Renal cortical epithelial cell (primary cell): ENCODE results near the gene CACNA1C. TPM values are rescaled to one million over a fixed set of nuclear protein-coding genes. Genes with fewer than 3 reads are reported as not detected.

ENCODE experiments used
- DNase-seq: peaks from one replicate; pipeline ENCODE4 v3.0.0-alpha.2; 2011; ENCODE audit warnings: low read depth
- total RNA-seq: library from RNA; depleted of rRNA; stranded (reverse); fragments of >200 nt; gene quantifications from 2 replicates; pipeline ENCODE4 v1.2.3, GENCODE V29; 2014

The CACNA1C gene
- total RNA-seq, 1 donor from 2014 or later, result 0.05 TPM

DNA sequence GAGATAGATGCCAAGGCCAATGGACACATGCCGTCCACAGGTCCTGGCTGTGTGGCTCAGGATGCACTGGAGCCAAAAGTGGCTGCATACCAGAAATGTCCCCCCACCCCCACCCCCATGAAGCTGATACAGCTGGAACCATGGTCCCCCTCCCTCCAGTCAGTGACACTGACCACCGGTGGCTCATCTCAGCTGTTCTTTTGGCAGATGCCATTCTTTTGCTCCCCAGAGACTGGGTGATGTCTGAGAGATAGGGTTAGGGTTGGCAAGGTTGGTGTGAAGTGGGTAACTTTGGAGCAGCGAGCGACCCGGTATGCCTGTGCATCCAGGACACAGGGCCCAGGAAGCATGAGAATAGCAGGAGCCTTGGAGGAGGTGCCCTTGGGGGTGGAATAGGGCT, 285.6 kb downstream of the CACNA1C start:
- no peak for DNase-seq

DNA sequence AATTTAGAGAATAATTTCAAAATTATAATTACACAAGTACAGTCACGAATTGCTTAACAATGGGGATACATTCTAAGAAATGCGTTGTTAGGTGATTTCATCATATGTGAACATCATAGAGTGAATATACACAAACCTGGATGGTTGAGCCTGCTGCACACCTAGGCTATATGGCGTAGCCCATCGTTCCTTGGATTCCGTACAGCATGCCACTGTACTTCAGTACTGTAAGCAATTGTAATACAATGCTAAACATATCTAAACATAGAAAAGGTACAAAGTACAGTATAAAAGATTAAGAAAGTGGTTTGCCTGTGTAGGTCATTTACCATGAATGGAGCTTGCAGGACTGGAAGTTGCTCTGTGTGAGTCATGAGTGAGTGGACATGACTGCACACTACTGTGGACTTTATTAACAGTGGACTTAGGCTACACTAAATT, 286.2 kb downstream of the CACNA1C start:
- peak; percentile 83 for DNase-seq

DNA sequence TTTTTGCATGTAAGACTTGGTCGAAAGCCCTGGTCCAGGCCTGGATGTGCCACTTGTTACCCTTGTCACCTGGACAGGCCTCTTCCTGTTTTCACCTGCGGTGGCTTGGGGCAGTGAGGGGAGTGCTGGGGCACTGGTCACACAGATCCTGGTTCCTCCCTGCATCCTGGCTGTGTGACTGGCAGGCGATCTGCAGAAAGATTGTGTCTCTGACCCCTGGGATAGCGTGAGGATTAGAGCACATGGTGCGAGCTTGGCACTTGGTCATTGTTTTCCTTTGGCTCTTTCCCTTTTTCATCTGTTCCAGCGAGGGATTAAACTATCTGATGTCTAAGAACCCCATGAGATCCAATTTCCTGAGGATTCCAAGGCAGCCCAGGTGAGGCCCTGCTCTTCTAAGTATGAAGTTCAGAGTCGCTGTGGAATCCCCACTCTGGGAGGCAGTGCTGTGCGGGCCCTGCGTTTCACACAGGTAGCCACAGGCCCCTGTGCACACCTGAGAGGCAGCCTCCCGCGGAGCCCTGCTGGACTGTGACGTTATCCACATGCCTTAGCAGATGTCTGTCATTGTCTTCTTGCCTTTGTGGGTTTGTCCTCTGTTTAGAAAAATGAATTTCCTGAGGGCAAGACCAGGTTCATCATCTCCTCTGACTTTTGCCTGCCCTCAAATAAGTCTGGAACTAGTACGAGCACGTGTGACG, 288.4 kb downstream of the CACNA1C start:
- DNase-seq, result no peak

DNA sequence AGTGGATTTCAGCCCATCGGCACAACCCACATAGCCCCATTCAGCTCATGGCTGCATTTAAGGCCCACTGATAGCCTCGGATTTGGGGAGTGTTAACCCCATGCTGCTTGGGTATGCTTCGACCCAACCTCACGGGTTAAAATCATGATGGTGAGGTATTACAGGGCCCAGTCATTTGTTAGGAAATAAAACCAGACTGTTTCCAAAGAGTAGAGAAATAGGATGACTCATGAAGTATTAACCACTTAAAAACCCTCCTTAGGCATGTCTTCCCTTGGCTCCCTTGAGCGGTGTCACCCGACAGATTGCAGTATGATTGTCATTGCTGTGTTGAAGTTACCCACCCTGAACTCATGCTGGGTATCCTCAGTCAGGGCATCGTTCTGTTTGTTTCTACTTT, 289.1 kb downstream of the CACNA1C start:
- DNase-seq, result peak; percentile 80

DNA sequence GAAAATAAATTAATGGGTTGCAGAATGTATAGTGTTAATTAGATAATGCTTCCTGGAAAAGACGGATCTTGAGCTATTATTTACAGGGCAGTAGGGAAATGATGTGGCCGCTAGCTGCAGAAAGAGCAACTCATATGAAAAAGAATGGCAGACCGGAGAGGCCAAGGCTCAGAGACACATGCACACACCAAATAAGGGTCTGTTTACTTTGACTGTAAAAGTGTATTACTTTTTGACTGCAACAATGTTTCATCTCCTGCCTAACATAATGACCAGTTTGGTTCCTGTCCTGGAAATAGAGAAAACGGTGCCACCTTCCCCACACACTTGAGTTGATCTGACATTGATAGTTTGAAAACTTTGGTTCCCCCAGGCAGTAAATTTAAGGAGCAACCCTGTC, 290.9 kb downstream of the CACNA1C start:
- DNase-seq, result no peak

DNA sequence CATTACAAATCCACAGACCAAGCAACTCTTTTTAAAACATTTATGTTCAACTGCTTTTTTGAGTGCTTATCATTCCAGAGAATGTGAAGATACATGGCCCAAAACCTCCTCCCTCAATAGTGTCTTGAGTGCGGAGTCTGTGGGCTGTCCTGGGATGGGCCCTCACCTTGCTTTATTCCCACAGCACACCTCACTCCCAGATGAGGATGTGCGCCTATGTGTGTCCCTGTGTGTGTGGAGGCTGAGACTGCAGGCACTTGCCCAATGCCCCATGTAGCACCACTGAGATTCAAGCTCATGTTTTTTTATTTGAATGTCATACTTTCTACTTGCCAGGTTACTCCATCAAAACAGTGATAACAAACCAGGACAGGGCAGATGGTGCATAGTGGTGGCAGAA, 291.7 kb downstream of the CACNA1C start:
- DNase-seq, result no peak

DNA sequence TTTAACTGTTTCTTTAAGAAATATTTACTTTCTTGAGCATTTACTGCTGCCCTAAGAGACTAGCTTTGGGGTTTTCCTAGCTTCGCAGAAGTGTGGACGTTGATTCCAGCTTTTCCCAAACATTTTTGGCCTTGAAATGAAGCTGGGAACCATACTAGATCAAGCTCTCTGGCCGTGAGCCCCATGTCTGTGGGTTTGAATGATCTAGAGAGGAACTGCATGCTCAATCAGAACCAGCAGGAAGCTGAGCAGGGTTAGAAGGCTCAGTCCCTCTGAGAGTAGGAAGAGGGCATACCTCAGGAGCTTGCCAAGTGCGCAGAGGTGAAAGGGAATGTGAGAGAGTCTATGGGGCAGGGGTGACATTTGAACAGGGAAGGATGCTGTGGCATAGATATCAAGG, 292.1 kb downstream of the CACNA1C start:
- DNase-seq, result no peak

DNA sequence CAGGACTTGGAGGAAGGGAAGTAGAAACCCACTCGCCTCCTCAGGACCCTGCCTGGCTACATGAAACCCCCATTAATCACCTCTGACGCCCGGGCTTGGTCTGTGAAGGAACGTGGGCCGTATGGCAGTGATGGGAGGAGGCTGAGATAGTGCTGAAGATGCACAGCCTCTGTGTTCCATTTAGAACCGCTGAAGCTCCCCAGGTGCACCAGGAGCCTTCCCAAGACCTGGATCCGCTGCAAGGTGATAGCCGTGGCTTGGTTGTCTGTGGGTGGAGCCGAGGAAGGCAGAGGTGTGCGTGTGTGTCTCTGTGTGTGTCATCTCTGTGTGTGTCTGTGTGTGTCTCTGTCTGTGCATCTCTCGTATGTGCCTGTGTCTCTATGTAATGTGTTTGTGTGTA, 293.1 kb downstream of the CACNA1C start:
- no peak for DNase-seq

DNA sequence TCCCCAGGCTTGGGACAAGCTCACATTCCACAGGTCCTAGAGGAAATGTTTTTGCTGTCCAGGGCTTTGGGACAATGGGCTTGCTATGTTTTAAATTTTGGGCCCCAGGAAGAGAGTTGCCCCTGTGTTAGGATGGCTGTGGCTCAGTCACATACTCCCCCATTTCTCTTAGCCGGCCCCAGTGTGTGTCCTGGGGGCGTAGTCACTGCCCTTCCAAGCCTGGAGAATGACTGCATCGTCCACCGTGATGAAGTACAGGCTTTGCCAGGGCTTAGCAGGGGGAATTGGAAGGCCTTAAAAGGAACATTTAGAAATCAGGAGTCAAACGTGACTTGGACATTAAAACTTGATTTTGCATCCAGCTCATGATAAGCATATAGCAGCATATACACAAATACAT, 293.6 kb downstream of the CACNA1C start:
- no peak for DNase-seq

DNA sequence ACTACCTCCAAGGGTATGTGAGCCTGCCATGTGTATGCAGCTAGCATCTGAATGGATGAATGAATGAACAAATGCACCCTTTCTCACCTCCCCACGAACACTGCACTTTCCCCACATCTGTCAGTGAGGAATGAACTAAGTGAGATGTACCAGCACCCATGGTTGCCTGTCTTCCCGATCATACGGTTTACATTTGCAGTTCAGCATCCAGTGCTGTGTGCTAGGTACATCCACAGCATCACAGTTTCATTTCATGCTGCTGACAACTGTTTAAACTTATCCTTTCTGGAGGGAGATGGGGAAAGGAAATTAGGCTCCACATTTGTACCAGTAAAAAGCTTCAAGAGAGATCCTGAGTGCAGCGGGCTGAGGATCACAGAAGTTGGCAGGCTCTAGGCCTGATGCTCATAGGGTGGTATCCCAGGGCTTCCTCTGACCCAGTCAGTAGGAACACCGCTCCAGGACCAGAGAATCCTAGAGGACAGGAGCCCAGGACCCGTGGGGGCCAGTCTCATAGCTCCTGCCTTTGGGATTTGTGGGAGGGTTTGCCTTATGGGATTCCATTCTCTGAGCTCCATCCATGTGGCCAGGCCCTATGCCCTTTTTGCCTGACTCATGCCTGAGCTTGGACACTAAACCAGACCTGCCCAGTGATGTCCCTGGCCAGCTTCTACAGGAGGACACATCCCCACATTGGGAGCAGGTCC, 294.5 kb downstream of the CACNA1C start:
- DNase-seq, result no peak

DNA sequence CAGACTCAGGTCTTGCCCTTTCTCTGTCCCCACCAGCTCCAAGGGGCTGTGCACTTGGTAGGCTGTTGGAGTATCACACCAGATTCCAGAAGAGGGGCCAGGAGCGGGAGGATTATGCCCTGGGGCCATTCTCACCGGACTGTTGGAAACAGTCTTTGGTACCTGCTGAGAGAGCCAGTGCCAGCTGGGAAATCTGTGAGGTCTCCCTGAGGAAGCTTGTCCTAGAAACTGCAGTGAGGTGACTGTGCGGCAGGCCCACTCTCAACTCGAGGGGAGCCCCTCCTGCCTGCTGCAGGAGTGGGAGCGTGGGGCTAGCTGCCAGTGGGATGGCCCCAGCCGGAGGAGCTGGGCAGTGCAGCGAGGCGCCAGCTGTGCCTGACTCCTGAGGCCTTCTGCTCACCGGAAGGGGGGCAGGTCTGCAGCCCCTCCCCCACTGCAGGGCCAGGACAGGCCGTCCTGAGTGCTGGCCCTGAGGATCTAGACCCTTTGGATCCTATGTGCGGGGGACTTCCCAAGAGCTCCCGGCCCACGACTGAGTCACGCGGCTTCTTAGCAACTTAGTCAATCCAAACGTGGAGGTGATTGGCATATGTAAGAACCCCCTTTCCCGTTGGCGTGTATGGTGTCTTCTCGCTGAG, 295.2 kb downstream of the CACNA1C start:
- no peak for DNase-seq

DNA sequence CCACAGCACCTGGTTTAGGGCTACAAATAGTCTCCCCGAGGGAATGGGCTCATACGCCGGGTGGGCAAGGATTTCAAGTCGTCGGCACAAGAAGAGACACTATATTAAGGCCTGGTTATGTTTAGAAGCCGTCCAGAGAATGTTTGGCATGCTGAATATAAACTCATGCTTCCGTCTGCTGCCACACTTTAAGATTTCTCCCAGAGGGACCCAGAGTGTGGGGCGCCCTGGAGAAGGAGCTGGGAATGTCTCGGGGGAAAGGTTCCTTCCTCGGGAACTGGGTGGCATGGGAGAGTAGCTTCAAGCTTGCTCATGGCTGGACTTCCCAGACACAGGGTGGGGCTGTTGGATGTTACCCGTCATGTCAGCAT, 295.7 kb downstream of the CACNA1C start:
- DNase-seq, result no peak

DNA sequence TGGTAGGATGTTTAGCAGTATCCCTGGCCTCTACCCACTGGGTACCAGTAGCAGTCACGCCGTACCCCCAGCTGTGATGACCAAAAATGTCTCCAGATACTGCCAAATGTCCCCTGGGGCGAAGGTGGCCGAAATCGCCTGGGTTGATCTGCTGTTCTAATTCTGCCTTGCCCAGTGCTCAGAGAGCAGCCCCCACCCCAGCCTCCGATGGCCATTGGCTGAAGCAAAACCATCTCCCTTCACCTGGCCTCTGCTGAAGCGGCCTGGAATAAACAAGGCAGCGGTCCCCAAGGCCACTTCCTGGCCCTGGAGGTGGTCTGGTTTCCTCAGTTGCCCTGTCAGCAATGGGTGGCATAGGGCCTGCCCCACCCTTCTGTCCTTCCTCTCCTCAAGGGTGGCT, 298.4 kb downstream of the CACNA1C start:
- no peak for DNase-seq

DNA sequence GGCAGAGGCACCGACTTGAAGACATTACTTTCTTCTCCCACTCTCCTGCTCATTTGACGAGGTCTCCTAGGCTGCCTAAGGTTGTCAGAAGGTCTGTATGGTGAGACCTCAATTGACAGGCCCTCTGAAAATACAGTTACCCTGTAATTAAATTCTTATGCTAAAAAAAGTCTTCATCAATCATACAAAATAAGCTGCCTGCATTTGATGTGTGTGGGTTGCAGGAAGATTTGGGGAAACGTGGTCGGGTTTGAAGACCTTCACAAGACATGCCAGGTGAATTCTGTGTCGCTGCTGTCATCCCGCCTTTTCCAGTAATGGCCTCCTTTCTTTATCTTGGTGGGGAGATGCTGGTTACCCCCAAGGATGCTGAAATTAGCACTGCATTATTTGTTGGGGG, 299.4 kb downstream of the CACNA1C start:
- no peak for DNase-seq

DNA sequence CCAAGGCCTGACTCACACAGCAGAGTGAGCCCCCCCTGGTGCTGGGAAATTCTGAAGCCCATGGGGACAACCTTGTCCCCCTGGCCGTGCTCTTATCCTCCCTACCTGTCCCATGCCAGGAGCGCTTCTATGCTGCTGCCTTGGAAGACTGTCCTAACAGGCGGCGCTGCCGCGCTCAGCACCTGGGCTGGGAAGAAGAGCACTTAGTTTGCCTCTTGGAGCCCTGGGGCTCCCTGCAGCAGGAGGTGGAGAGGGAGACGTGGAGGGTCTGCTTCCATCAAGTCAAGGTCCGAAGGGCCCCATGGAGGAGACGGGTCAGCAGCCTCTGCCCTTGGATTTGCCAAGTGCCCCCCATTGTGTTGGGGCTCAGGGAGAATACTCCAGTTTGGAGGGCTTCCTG, 300.5 kb downstream of the CACNA1C start:
- no peak for DNase-seq

DNA sequence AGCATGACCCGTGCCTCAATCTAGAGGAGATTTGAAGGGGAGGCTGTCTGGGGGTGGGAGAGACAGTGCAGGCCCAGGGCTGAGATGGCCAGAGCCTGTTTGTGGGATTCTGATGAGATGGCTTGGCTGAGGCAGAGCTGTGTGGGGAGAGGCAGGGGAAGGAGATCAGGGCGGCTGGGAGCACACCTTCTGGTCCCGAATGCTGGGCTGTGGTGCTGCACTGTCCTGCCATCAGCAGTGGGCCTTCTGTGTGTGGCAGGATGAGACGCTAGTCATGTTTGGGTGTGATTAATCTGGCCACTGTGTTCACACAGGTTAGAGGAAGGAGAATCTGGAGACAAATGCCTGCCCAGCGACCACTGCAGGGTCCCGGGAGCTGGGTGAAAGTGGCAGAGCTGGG, 300.9 kb downstream of the CACNA1C start:
- DNase-seq, result no peak

DNA sequence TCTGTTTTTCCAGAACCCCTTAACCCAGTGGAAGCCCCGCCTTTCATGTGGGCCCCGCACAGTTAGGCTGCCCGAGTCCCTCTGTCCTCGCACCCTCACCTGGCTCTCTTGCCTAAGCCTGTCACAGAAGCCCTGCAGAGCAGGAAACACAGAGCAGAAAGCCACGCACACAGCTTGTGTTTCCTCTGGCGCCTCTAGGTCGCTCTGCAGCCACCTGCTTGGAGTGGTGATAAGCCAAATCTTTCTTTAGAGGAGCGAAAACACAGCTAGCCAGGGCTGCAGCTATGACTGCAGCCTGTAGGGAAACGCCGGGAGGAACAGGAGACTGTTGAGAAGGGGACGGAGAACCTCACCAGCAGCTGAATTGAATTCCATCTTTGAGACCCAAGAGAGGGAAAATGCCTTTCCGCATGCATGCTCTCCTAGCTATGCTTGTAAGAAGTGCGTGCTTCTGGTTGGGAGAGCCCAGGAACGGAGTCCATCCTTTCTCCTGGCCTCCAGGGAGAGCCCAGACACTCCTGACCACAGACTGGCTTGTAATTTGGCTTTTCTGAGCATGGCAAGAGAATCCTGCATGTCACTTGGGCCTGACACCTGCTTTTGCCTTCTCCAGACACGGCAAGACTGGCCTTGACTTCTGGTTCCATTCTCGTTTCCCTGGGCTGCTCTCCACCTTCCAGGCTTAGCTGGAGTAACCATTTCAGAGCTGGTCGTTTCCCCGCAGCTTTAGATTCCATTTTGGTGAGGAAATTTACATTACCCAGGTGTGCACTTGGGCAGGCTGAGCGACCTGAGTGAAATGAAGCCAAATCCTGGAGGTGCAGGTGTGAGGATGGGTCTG, 301.6 kb downstream of the CACNA1C start:
- peak; percentile 39 for DNase-seq

DNA sequence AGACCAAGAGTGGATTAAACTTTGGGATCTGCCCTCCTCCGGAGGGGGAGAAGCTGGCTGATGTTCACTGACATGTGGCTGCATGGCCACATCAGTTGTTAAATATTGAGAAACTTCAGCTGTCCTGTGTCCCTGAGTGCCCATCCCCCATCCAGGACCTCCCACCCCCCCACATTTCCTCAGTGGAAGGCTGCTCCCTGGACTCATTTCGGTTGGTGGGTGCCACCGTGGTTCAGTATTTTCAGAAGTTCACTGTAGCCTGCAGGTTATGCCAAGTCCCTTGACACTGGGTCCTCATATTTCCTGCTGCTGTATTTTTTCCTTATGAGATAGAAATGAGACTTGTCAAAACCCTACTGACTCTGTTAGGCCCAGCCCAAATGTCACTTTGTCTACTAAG, 302.4 kb downstream of the CACNA1C start:
- no peak for DNase-seq

DNA sequence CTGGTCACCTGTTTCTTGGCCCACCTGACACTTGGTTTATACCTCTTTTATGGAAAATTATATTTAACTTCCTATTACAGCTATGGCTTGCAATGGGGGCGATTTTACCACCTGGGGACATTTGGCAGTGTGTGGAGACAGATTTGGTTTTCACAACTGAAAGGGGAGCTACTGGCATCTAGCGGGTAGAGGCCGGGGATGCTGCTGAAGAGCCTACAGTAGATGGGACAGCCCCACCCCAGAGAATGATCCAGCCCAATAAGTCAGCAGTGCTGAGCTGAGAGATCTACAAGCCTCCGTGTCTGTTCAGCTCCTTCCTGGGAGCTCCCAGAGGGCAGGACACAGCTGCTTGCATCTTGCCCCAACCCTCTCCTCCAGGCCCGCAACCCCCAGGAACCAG, 302.8 kb downstream of the CACNA1C start:
- DNase-seq, result no peak

DNA sequence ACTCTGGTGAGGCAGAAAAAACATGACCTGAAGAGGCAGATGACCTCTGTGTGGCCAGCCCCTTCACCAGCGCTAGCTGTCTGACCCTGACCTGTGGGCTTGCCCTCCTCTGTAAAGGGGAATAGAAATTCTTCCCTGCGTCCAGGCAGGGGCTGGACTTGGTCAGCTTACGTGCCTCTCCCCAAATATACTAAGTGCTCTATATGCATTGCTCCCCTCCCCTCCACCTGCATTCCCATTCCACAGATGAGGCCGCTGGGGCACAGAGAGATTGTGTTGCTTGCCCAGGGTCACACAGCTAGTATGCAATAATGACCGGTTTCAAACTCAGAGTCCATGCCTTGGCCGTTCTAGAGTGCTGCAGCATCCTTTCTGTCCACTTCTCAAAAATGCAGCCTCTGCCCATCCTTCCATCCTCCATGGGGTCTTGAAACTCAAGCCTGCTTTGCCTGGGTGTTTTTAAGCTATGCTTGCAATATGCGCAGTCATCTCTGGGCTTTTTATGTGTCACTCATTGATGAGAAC, 303.9 kb downstream of the CACNA1C start:
- DNase-seq, result no peak

DNA sequence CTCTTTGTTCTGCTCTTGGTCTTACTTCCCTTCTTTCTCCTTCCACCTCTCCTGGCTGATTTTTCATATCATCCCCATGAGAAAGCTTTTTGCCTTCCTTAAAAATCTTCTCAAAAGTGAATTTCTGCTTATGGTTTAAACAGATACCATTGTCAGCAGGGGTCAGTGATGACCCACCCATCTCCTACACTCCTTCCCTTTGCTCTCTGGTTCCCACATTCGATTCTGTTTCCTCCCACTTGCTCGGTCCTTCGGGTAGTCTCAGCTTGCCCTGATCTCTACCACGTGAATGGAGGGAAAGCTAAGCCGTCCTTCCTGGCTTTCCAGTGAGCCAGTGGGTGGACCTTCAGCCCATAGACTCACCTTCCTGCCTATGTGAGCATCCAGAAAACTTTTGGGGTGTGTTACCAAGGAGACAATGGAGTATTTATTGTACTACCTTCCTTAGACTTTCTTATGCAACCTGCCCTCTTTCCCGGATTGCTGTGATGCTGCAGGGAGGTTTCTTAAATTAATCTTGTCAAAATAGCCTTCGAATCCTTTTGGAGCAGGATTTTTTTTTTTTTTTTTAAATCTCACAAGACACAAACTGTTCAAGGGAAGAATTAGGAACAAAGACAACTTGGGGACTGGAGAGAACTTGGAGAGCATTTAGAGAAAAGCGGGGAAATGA, 306.3 kb downstream of the CACNA1C start:
- DNase-seq, result no peak
